Measurements from ENCODE around the gene BOC.
"Not testable (repeated sequence)": the region's sequence is repeated elsewhere in the genome, so short reads cannot be mapped to it uniquely, and the experiment has no call there.

The BOC gene, protein sequence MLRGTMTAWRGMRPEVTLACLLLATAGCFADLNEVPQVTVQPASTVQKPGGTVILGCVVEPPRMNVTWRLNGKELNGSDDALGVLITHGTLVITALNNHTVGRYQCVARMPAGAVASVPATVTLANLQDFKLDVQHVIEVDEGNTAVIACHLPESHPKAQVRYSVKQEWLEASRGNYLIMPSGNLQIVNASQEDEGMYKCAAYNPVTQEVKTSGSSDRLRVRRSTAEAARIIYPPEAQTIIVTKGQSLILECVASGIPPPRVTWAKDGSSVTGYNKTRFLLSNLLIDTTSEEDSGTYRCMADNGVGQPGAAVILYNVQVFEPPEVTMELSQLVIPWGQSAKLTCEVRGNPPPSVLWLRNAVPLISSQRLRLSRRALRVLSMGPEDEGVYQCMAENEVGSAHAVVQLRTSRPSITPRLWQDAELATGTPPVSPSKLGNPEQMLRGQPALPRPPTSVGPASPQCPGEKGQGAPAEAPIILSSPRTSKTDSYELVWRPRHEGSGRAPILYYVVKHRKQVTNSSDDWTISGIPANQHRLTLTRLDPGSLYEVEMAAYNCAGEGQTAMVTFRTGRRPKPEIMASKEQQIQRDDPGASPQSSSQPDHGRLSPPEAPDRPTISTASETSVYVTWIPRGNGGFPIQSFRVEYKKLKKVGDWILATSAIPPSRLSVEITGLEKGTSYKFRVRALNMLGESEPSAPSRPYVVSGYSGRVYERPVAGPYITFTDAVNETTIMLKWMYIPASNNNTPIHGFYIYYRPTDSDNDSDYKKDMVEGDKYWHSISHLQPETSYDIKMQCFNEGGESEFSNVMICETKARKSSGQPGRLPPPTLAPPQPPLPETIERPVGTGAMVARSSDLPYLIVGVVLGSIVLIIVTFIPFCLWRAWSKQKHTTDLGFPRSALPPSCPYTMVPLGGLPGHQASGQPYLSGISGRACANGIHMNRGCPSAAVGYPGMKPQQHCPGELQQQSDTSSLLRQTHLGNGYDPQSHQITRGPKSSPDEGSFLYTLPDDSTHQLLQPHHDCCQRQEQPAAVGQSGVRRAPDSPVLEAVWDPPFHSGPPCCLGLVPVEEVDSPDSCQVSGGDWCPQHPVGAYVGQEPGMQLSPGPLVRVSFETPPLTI

DNA sequence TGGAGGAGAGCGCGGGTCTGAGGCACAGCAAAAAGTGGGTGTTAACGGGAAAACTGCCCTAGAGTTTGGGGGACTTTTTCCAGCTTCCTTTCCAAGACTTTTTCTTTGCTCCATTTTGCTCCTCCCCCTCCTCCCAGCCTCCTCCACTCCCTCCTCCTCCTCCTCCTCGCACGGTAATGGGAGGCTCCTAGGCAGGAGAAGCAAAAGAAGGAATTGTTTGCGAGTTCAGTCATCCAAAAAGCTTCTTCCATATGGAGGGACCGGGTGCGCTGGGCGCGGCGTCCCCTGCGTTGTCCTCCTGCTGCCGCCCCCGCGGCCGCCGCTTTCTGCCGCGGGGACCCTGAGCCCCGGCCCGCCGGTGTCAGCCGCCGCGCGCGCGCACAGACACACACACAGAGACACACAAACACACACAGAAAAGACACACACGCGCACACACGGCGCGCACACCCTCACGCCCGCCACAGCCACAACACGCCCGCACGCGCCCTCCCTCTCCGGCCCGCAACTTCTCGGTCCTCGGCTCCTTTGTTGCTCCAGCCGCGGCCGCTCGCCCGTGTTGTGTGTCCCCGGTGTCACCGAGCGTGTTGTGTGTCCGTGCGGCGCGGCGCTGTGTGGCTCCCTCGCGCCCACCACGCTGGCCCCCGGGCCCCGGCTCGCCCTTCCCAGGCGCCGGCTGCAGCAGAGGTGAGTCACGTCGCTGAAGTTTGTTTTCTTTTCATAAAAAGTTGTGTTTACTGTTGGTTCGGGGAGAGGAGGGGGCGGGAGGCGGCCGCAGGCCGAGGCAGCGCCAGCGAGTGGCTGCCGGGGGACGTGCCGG, at the start of gene BOC:
Gene BOC, plus strand, starts transcription at position 228 of the 820 bp plus-strand sequence. CDS start 38,246 bp downstream, outside the sequence.
- DNase-seq, result peak; percentile 51 to 77

DNA sequence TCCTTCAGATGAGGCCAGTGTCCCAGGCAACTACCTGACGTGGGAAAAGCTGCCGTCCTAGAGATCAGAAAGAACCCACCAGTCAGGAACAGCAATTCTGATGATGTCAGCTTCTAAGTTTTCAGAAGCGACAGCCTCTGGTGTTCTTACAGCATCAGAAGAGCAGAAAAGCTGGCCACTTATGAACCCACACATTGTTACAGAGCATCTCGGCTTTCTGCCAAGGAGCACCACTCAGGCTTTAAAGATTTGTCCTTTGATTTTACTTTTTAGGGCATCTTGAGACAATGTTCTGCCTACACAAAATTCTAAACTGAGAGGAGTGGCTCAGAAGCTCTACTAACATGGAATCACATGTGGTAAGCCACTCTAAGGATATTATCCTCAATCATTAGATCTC, 49.7 kb upstream of the BOC start:
- no peak for DNase-seq

DNA sequence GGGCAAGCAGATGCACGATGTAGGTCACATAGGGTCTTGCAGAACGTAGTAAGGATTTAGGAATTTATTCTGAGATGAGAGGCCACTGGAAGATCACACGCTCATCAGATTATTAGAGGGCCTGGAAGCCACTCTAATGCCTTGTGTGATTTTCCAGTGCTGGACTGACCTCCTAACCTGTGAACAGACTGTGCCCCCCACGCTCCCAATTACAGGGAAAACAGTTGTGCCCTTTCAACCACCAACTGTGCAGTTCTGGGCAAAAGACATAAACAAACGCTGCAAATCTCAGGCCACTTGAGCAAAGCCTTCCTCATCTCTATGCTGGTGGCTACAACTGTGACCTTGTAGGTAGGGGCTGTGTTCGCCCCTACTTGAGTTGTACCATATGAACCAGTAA, 48.2 kb upstream of the BOC start:
- no peak for DNase-seq

DNA sequence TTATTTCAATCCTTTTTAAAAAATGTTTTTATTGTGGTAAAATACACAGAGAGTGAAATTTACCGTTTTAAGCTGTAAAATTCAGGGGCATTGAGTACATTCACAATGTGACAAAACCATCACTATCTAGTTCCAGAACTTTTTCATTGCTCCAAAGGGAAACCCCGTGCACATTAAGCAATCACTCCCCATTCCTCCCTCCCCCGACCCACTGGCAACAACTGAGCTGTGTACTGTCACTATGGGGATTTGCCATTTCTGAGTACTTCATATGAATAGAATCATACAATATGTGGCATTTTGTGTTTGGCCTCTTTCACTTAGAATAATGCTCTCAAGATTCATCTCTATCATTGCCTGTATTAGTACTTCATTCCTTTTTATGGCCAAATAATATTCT, 45.5 kb upstream of the BOC start:
- DNase-seq, result no peak

DNA sequence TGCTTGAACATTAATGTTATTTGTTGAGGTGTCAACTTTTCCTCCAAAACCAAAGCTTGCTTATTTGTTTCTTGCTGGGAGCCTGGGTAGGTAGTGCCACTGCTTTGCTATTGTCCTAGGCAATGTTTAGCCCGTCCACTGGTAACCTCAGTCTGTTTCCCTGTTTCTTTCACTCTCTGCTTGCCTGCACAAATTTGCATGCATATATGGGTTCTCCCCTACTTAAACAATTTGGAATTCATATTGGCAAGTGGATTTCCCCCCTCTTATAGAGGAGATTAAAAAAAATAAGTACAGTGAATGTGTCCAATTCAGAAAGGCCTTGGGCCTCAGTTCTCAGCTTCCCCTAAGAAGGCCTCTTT, 45.0 kb upstream of the BOC start:
- DNase-seq, result no peak

DNA sequence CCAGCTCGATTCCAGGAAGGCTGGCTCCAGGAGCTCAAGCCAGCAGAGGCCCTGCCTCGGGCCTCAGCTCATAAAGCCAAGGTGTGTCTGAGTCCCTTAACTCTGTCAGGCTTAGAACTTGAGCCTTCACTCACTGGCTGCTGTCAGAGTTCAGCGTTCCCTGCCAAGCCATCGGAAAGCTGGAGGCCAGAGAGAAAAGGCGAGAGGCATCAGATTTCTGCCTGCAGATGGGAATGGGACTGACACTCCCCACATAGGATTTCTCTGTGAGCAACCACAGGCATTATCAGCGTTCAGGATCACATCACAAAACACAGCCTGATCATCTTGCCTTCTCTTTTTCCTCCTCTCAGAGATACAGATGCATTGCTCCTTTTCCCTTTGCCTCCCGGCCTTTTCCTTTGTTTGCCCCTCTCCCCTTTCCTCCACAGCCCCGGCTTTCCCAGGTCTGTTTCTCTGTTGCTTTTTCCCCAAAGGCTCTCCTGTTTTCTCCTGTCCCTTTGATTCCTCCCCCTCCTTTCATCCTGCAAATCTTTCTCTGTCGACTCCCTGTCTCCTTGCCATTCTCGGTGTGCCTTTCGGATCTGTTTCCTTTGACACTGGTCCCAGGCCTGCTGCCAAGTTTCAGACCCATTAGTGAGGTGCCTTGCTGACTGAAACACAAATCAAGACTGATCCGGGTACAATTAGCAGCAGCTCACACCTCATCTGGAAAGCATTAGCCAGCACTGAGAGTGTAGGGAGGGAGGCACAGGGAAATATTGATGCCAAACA, 44.5 kb upstream of the BOC start:
- peak; percentile 98 to 99 for DNase-seq

DNA sequence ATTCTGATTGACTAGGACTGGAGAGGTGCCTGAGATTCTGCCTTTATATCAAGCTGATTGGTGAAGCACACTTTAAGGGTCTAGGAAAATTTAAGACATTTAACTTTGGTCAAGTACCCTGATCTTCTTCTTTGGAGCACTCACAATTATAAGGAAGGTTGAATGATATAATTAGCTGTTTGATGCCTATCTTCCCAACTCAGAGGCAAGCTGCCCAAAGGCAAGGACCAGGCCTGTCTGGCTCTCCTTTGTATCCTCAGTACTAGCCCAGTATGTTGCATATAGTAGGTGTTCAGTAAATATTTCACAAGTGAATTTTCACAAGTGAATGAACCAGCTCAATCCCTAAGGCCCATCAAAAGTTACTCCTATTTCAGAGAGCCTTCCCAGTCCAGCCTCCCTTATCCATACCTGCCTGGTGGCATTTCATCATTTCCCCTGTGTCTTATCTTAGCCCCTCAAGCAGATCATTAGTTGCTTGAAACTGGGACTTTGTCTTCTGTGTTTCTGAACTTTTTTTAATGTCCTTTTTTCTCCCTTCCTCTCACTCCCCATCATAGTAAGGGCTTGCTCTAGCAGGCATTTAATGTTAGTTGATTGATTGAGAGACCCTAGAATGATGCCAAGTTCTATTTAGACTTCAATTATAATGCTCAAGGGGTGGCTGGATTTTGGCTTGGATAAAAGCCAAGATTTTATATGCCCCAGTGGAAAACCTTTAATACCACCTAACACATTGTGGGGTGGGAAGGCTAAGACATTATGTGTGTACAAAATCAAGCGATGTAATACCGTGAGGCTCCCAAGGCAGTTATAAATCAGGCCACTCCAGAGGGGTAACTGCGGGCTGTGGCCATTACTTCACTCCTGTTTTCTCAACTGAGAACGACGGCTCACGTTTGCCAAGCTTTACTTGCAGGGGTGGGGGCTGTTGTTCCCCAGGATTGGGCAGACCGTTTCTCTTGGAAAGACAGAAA, 43.2 kb upstream of the BOC start:
- peak; percentile 95 to 99 for DNase-seq

DNA sequence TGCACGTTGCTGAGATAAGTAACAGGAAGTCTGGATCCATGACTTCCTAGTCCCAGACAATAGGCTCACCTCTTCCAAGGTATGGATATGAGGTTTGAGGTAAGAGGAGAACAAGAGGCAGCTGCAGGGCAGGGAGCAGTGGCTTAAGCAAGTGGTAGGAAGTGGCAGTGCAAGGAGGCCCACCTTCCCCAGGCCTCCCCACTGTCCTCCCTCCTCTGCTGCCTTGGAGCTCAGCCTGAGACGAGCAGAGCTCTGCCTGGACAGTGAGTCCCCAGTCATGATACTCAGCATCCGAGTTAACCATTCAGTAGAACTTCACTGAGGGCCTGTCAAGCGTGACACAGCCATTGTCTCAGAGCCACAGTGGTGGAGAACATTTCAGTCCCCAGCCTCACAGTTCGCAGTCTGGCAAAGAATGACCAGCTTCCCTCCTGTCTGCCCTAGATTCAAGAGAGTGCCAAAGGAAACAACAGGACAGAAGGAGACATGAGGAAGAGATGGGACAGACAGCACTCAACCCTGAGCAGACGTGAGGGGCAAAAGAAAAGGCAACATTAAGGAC, 41.4 kb upstream of the BOC start:
- DNase-seq, result no peak

DNA sequence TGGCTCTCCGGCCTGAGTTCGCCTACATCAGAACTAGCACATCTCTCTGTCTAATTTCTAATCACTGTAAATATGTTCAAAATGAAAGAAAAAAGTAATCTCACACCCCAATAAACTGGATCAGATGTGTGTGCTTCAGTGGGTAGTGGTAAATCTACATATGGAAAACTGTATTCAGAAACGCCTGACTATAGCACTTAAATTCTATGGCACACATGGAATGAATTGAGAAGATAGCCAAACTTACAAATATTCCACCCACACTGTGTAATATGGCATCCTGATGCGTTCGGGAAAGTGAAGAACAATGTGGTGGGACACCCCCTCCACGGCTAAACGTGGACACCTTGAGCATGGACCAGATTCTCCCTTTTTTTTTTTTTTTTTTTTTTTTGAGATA, 40.6 kb upstream of the BOC start:
- DNase-seq, result no peak

DNA sequence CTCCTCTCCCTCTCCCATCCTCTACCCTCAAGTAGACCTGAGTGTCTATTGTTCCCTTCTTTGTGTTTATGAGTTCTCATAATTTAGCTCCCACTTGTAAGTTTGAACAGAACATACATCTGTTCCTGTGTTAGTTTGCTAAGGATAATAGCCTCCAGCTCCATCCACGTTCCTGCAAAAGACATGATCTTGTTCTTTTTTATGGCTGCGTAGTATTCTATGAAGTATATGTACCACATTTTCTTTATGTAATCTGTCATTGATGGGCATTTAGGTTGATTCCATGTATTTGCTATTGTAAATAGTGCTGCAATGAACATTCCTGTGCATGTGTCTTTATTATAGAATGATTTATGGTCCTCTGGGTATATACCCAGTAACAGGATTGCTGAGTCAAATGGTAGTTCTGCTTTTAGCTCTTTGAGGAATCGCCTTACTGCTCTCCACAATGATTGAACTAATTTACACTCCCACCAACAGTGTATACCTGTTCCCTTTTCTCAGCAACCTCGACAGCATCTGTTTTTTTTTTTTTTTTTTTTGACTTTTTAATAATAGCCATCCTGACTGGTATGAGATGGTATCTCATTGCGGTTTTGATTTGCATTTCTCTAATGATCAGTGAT, 39.6 kb upstream of the BOC start:
- not testable (repeated sequence) for DNase-seq

DNA sequence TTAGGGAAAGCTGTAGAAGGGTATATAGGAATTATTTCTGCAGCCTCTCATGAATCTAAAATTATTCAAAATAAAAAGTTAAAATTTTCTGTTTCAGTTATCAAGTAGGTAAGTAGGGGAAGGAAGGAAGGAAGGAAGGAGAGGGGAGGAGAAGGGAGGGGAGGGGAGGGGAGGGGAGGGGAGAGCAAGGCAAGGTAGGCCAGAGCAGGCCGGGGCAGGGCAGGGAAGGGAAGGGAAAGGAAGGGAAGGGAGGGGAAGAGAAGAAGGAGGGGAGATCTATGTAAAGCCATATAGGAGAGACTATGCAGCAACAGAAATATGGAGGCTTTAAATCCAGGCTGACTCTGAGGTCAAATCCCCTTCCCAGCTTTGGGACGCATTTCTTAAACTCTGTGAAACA, 38.3 kb upstream of the BOC start:
- no peak for DNase-seq

DNA sequence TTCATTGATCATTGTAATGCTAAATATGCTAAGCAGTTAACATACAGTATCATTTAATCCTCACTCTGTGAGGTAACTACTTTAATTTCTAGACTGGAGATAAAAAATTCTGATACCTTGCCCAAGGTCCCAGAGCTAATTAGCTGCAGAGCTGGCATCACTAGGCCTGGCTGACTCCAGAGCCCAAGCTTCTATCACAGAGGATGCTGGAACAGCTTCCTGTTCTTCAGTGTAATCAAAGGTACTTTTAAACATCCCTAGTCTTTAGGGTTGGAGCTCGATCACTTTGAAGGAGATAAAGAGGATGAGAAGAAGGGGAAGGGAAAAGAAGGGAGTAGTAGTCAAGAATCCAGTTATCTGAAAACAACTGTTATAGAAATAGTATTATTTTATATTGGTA, 37.1 kb upstream of the BOC start:
- no peak for DNase-seq

DNA sequence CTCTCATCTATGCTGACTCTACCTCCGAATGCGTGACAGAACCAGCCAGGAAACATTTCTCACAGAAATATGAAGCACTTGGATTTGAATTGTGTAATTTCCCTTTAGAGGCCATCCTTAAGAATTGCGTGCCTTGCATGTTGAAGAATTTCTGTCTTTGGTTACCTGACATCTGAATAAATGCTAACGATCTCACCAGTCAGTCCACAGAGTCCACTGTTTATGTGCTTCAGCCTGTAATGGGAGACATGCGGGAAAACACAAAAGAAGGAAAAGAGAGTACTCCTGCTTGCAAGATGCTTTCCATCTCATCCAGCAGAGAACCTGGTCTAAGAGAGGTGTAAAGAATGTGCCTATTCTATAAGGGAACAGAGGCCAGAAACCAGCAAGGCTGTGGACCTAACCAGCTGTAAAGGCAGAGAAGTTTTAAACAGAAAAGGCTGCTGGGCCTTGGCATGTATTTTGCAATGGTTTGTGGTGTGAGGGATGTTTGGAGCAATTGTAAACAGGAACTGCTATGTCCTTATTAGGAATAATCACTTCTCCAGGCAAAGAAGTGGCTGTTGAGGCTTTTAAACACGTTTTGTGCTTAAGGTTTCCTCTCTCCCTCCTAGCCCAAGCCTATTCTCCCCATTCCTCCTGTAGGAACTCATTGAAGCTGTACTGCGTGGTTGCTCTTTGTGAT, 36.4 kb upstream of the BOC start:
- DNase-seq, result no peak

DNA sequence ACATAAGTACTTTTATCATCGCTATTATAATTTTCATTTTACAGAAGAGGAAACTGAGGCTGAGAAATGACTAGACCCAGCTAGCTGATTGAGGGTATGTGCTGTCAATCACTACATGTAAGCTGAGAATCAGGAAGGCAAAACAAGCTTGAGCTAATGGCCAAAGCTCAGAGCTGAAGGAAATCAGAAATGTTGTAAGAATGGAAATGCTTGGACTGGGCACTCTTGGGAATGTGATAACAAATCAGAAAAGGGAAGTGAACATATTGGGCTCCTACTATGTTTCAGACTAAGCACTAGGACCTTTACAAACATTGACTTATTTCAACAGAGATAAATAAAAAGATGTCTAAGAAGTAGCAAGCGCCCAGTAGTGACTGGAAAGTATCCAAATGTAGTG, 33.8 kb upstream of the BOC start:
- peak in 1 of 2 experiments; percentile 79 for DNase-seq

DNA sequence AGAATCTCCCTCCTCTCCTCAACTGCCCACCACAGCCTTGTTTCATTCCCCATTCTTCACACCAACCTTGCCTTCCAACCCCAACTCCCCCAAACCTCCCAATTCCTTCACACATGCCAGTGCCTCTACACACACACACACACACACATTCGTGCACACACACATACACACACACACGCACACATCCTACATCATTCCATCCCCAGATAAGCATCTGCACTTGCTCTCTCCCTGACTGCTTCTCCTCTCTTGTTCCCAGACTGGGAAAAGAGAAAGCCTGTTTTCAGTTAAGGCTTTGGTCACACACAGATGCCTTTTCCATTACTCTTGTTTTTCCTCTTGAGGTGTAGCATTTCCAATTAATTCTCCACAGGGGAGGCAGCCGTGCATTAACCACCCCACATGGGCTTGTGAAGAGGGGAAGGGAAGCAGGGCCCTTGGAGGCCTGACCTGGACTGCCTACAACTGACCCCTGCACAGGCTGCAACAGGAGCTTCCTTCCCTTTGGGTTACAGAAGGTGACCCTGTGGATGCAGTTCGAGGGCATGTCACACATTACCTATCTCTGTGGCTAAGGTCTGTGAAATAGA, 32.0 kb upstream of the BOC start:
- no peak for DNase-seq

DNA sequence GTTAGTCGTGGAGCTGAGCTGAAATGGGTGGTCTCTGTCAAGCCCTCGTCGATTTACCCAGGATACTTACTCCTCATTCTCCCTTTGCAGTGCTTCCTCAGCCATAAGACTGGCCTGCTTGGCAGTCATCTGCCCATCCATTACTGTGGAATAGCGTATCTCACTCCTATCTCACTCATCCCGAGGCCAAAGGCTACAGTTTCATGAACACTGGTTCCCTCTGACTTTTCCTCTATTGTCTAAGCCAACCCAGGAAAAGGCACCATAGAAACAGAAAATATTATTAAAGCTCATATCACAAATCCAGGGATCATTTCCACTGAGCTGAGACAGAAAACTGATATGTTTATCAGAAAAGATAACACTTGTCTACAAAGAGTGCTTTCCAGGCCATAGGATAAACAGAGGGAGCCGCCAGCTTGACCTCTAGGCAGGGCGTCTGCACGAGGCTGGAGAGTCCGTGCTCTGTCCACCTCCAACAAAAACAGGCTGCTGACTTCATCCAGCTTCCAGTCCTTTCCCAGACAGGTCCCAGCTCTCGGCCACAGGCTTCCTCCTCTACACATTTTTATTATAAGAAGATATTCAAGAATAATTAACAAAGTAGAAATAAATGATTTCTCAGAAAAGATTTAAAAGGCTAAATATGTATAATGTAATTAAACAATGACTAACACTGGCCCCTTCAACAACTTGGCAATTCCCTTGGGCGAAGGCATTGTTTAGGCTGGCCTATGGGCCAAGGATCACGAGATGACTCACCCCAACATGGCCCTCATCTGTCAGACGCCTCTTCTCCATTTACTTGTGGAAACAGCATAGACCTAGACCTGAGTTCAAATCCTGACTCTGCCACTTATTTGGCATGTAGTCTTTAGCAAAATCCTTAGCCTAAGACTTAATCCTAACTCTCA, 27.4 kb upstream of the BOC start:
- no peak for DNase-seq

DNA sequence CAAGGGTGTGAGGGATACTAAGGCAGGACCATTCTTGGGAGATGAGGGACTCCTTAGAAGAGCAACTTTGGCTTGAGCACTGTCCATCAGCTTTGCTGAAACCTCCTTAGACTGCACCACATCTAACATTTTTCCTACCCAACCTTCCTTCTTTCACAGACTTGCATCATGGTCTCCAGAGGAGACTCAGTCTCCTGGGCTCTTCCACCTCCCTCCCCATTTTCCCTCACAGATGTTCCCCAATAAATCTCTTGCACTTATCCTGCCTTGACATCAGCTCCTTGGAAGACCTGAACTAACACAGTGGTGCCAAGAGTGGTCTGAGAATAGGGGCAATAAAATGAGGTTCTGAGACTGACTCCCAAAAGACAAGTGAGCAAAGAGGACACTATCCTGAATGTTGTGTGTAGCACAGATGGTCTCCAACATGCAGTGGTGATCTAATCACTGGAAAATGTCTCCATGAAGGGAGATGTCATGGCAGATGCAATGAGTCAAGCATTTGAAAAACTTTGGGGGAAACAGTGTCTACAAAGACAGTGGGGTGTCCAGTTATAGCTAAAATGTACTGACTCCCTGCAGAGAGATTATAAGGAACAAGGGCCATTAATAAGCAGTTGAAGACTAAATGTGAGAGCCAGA, 26.0 kb upstream of the BOC start:
- peak in 1 of 2 experiments; percentile 71 for DNase-seq
